D721Med (cell line): ENCODE measurements around the gene PLXNA1.

Experiments used
- DNase-seq: peaks from one replicate; pipeline ENCODE4 v3.0.0; 2011; ENCODE audit warnings: low spot score; ENCODE audit not compliant: insufficient read length
- FAIRE-seq: peaks from 2 replicates; lab custom pipeline; 2011; peaks lifted over from hg19 to GRCh38; lab: Jason Lieb, UNC
- TF ChIP-seq, protein P1 (sequence below): IDR thresholded peaks from 2 replicates; pipeline ENCODE4 v1.5.1; 2012; ENCODE audit warnings: mild to moderate bottlenecking, control low read depth; ENCODE audit not compliant: insufficient read depth; ENCODE audit errors: missing control alignments

Gene PLXNA1

DNA sequence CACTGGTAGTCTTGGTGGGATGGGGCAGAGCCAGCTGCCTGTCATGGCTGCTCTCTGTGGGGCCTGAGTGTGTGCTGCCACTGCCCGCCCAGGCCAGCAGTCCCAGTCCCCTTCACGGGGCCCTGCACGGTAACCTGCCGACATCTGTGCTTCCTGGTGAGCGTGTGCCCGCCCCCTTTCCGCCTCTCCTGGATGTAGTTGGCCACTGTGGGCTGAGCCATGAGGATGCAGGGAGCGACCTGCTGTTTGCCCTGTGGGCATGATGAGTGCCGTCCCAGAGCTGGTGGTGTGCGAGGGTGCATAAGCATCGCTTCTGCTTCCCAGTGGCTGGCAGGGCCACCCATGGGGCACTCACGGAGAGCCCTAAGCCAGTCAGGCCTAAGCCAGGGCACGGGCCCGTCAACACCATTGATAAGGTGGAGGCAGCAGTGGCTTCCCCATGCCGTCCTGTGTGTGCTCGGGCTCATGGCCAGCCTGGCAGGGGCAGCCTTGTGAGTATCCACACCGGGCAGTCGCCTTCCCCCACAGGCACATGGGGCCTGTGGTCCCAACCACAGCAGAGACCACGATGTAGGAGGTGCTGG, 14.6 kb downstream of the PLXNA1 start:
- TF ChIP-seq, protein P1, sequence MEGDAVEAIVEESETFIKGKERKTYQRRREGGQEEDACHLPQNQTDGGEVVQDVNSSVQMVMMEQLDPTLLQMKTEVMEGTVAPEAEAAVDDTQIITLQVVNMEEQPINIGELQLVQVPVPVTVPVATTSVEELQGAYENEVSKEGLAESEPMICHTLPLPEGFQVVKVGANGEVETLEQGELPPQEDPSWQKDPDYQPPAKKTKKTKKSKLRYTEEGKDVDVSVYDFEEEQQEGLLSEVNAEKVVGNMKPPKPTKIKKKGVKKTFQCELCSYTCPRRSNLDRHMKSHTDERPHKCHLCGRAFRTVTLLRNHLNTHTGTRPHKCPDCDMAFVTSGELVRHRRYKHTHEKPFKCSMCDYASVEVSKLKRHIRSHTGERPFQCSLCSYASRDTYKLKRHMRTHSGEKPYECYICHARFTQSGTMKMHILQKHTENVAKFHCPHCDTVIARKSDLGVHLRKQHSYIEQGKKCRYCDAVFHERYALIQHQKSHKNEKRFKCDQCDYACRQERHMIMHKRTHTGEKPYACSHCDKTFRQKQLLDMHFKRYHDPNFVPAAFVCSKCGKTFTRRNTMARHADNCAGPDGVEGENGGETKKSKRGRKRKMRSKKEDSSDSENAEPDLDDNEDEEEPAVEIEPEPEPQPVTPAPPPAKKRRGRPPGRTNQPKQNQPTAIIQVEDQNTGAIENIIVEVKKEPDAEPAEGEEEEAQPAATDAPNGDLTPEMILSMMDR: no peak
- no peak for DNase-seq
- no peak for FAIRE-seq

- FAIRE-seq: no peak
Observed at GRCh38 chr3:126998320-126998719, 15.4 kb downstream of the PLXNA1 start.

DNA sequence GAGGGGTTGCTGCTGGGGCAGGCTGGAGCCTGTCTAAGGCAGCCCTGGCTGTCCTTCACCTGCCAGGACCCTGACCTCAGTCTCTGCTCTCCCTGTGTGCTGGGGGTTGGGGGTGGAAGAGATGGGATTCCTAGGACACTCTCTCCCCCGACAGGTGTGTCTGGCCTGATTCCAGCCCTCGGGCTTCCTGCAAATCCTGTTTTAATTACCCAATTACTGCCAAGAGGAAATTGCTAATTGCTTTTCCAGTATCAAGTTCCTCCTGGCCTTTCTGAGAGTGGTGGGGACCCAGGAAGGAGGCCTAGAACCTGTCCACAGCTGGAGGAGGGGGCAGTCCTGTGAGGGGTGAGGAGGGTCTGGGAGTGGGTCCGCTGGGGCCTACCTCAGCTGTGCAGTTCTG, 15.8 kb downstream of the PLXNA1 start:
- DNase-seq (no peak), FAIRE-seq (no peak)
- TF ChIP-seq, protein P1: no peak

More at GRCh38 chr3:126998320-126998719, 15.4 kb downstream of the PLXNA1 start:
- TF ChIP-seq, protein P1: no peak
- DNase-seq: no peak

- FAIRE-seq: no peak
- TF ChIP-seq, protein P1: no peak
- DNase-seq: no peak
Observed at GRCh38 chr3:126999383-126999782, 16.5 kb downstream of the PLXNA1 start.

- FAIRE-seq: no peak
- no peak for DNase-seq
- TF ChIP-seq, protein P1: no peak
Observed at GRCh38 chr3:127000119-127000518, 17.2 kb downstream of the PLXNA1 start.

DNA sequence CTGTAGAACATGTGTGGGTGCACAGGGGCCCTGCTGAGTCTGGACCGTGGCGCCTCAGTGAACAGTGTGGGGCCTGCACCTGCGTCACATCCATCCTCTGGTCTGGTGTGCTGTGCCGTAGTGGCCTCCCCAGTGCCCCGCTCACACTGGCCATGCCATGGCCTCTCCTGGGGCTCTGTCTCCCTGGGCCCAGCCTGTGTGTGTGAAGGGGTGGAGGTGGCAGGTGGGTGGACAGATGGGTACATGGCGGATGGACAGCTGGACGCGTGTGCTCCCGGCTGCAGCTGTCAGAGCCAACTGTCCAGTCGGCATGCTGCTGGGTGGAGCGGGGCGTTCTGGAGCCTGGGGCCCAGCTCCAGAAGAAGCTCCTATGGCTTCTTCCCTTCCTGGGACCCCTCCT, 17.8 kb downstream of the PLXNA1 start:
- no peak for DNase-seq
- no peak for FAIRE-seq
- TF ChIP-seq, protein P1: no peak

DNA sequence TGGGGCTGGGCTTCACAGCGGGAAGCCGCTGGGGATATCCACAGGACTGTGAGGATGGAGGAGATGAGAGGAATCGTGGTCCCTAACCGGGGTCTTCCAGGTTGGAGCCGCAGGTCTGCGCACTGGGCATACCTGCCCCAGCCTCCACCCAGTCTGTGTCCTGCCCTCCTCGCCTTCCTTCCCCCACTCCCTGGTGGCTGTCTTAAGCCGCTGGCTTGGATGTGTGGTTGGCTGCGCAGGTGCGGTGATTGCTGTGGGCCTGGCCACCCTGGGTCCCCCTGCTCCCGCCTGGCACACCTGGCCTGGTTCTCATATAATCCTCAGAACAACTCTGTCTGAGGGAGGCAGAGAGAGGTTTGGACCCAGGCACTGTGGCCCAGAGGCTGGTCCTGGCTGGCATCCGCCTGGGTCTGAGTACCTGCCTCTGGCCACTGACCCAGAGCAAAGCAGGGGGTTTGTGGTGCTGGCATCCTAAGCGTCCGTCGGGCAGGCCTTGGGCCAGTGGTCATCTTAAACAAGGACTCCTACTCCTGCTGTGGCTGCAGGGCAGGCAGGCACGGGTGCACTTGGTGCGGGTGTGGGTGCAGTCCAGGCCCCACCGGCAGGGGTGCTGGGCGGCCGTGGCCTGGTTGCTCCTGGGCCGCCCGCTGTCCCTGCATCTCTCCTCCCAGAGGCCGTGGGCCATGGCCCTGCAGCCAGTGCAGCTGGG, 18.7 kb downstream of the PLXNA1 start:
- TF ChIP-seq, protein P1: no peak
- FAIRE-seq (no peak), DNase-seq (no peak)
